ENCODE data around the gene FN3KRP.

DNA sequence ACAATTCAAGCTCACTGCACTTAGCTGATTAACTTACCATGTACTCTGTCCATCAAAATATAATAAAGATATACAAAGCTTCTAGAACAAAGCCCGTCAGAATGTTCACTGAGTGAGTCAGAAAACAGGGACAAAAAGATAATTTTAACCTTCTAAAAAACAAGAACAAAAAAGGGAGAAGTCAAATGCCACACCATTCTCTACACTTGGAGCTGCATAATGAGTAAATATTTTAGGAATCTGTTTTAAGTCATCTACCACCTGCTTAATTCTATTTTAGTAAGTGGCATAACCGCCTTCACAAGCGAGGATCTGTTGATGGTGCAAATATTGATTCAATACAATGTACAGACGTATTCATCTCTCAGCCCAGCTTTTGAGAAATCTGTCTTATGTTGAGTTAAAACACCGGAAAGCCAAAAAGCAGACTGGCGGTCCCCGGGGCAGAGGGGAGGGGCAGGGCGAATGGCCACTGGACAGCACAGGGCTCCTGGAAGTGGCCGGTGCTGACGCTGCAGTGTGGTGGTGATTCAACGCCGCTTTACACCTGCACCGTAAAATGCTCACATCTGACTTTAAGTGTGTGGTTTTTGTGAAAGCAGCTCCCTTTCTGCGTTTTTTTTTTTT lies 38.1 kb upstream of the FN3KRP start:
- TF ChIP-seq CTCF (IDR thresholded peaks at IDR 0.05; ENCODE audit: low read depth, low read length, missing input control) (no peak), RAD21 (IDR thresholded peaks at IDR 0.05) (no peak), TAF1 (conservative IDR thresholded peaks at IDR 0.05) (no peak), RXRA (IDR thresholded peaks at IDR 0.05) (no peak), EGR1 (IDR thresholded peaks at IDR 0.05; ENCODE audit: low read depth in 2 of 2) (no peak), ATF3 (IDR thresholded peaks at IDR 0.05) (no peak), YY1 (IDR thresholded peaks at IDR 0.05) (no peak), GABPA (IDR thresholded peaks at IDR 0.05 in 1 of 2, conservative IDR thresholded peaks at IDR 0.05 in 1 of 2) (no peak), SP1 (IDR thresholded peaks at IDR 0.05) (no peak), HNF4A (conservative IDR thresholded peaks at IDR 0.05) (no peak)
- TF ChIP-seq, protein P1, sequence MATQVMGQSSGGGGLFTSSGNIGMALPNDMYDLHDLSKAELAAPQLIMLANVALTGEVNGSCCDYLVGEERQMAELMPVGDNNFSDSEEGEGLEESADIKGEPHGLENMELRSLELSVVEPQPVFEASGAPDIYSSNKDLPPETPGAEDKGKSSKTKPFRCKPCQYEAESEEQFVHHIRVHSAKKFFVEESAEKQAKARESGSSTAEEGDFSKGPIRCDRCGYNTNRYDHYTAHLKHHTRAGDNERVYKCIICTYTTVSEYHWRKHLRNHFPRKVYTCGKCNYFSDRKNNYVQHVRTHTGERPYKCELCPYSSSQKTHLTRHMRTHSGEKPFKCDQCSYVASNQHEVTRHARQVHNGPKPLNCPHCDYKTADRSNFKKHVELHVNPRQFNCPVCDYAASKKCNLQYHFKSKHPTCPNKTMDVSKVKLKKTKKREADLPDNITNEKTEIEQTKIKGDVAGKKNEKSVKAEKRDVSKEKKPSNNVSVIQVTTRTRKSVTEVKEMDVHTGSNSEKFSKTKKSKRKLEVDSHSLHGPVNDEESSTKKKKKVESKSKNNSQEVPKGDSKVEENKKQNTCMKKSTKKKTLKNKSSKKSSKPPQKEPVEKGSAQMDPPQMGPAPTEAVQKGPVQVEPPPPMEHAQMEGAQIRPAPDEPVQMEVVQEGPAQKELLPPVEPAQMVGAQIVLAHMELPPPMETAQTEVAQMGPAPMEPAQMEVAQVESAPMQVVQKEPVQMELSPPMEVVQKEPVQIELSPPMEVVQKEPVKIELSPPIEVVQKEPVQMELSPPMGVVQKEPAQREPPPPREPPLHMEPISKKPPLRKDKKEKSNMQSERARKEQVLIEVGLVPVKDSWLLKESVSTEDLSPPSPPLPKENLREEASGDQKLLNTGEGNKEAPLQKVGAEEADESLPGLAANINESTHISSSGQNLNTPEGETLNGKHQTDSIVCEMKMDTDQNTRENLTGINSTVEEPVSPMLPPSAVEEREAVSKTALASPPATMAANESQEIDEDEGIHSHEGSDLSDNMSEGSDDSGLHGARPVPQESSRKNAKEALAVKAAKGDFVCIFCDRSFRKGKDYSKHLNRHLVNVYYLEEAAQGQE (IDR thresholded peaks at IDR 0.05), result no peak
- TF ChIP-seq, protein P2, sequence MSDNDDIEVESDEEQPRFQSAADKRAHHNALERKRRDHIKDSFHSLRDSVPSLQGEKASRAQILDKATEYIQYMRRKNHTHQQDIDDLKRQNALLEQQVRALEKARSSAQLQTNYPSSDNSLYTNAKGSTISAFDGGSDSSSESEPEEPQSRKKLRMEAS (IDR thresholded peaks at IDR 0.05), result no peak

All from liver (tissue), 3 donors.